ENCODE results near the gene TRIAP1. TPM values are rescaled to one million over a fixed set of nuclear protein-coding genes. Genes with fewer than 3 reads are reported as not detected.

Gene TRIAP1
- 31.6 TPM for polyA plus RNA-seq (2013)

GRCh38 chr12:120445911-120446843, at the start of gene TRIAP1, which contains the start of gene GATC:
Gene TRIAP1 (minus strand): TSS chr12:120446384. CDS start chr12:120446372, 12 bp downstream.
Gene GATC (plus strand): TSS chr12:120446444. CDS start chr12:120446481, 37 bp downstream.
- H3K4me3 ChIP-seq (ENCODE audit: control insufficient read depth in 1 of 7, extremely low read depth in 1 of 7, insufficient read depth in 4 of 7, low read depth in 2 of 7, low read length in 6 of 7): peak within 1 kb of the TSS; percentile 92 to 99 (median 97)
- POLR2A ChIA-PET: interaction anchor here (0.5 to 1.6 kb wide), 2 partner anchors 24 to 51 kb away, joined by 4 to 6 read pairs; partner anchors contain the start of gene SRSF9
- WGBS (ENCODE audit: insufficient coverage): 0% methylated on average over 66 of the region's 73 CpGs
- H3K27ac ChIP-seq (ENCODE audit: insufficient read depth in 1 of 2, low read depth in 1 of 2, low read length in 2 of 2, poor library complexity in 1 of 2, severe bottlenecking in 2 of 2): peak within 1 kb of the TSS; percentile 82 to 94
- peaks cover 15 to 28% (median 22%) of the 10 kb centered on the region in 4 experiments for H3K4me1 ChIP-seq (ENCODE audit: control extremely low read depth in 1 of 4, control insufficient read depth in 4 of 4, insufficient read depth in 4 of 4, low read length in 3 of 4)
- H3K9me3 ChIP-seq (ENCODE audit: control extremely low read depth in 1 of 5, control insufficient read depth in 4 of 5, insufficient read depth in 2 of 5, low read depth in 1 of 5, low read length in 4 of 5): no peaks in the 10 kb centered on the region
- CTCF ChIA-PET: interaction anchor here (29.5 kb wide), 1 partner anchor 19 kb away, joined by 545 read pairs; the partner anchor contains the start of gene SRSF9
- DNase-seq: peak; percentile 88 to 95 (median 94)
- no peaks in the 10 kb centered on the region for H3K27me3 ChIP-seq (replicated peaks in 2 of 5; ENCODE audit: control insufficient read depth in 4 of 5, insufficient read depth in 5 of 5, low read length in 4 of 5)
- peaks cover 8 to 35% (median 28%) of the 10 kb centered on the region in 4 experiments for H3K36me3 ChIP-seq (ENCODE audit: control insufficient read depth in 4 of 4, insufficient read depth in 4 of 4, low read length in 3 of 4)

GRCh38 chr12:120495186-120495730, 49.1 kb upstream of the TRIAP1 start:
- DNase-seq: no peak
- Histone ChIP-seq H3K27me3 (replicated peaks in 2 of 5; ENCODE audit: control insufficient read depth in 4 of 5, insufficient read depth in 5 of 5, low read length in 4 of 5) (no peaks in the 10 kb centered on the region), H3K4me3 (ENCODE audit: control insufficient read depth in 1 of 7, extremely low read depth in 1 of 7, insufficient read depth in 4 of 7, low read depth in 2 of 7, low read length in 6 of 7) (peak overlapping the region; percentile 55 to 99 (median 93)), H3K9me3 (ENCODE audit: control extremely low read depth in 1 of 5, control insufficient read depth in 4 of 5, insufficient read depth in 2 of 5, low read depth in 1 of 5, low read length in 4 of 5) (no peaks in the 10 kb centered on the region), H3K4me1 (ENCODE audit: control extremely low read depth in 1 of 4, control insufficient read depth in 4 of 4, insufficient read depth in 4 of 4, low read length in 3 of 4) (peaks cover 9 to 24% (median 19%) of the 10 kb centered on the region in 4 experiments), H3K27ac (ENCODE audit: insufficient read depth in 1 of 2, low read depth in 1 of 2, low read length in 2 of 2, poor library complexity in 1 of 2, severe bottlenecking in 2 of 2) (peak overlapping the region; percentile 33 to 92), H3K36me3 (ENCODE audit: control insufficient read depth in 4 of 4, insufficient read depth in 4 of 4, low read length in 3 of 4) (peaks cover 3 to 26% (median 14%) of the 10 kb centered on the region in 4 experiments)
- POLR2A ChIA-PET: interaction anchor here (0.6 to 0.8 kb wide), 2 partner anchors 25 to 197 kb away, joined by 3 to 4 read pairs; partner anchors contain the start of gene SRSF9
- CTCF ChIA-PET: interaction anchor here (0.9 to 3.2 kb wide), 5 partner anchors 12 to 59 kb away, joined by 3 to 11 read pairs (median 9); no protein-coding TSS in a partner anchor
- 34% methylated on average over 7 of the region's 17 CpGs for WGBS (ENCODE audit: insufficient coverage)

GRCh38 chr12:120490833-120491512, 44.8 kb upstream of the TRIAP1 start:
- ChIA-PET CTCF (interaction anchor here (1.0 to 2.4 kb wide), 10 partner anchors 9 to 80 kb away, joined by 3 to 9 read pairs (median 5); partner anchors contain the start of gene SRSF9), POLR2A (no interaction called here)
- no peaks in the 10 kb centered on the region for H3K9me3 ChIP-seq (ENCODE audit: control extremely low read depth in 1 of 5, control insufficient read depth in 4 of 5, insufficient read depth in 2 of 5, low read depth in 1 of 5, low read length in 4 of 5)
- peaks cover 0 to 9% (median 6%) of the 10 kb centered on the region in 4 experiments for H3K4me1 ChIP-seq (ENCODE audit: control extremely low read depth in 1 of 4, control insufficient read depth in 4 of 4, insufficient read depth in 4 of 4, low read length in 3 of 4)
- no peak overlapping the region for H3K4me3 ChIP-seq (ENCODE audit: control insufficient read depth in 1 of 7, extremely low read depth in 1 of 7, insufficient read depth in 4 of 7, low read depth in 2 of 7, low read length in 6 of 7)
- peaks cover 0 to 14% (median 2%) of the 10 kb centered on the region in 4 experiments for H3K36me3 ChIP-seq (ENCODE audit: control insufficient read depth in 4 of 4, insufficient read depth in 4 of 4, low read length in 3 of 4)
- no peak for DNase-seq
- H3K27ac ChIP-seq (ENCODE audit: insufficient read depth in 1 of 2, low read depth in 1 of 2, low read length in 2 of 2, poor library complexity in 1 of 2, severe bottlenecking in 2 of 2): no peak overlapping the region
- no peaks in the 10 kb centered on the region for H3K27me3 ChIP-seq (replicated peaks in 2 of 5; ENCODE audit: control insufficient read depth in 4 of 5, insufficient read depth in 5 of 5, low read length in 4 of 5)
- 100% methylated on average over 1 of the region's 2 CpGs for WGBS (ENCODE audit: insufficient coverage)

GRCh38 chr12:120490325-120490724, 44.1 kb upstream of the TRIAP1 start:
- ChIA-PET CTCF (interaction anchor here (0.9 to 2.4 kb wide), 5 partner anchors 8 to 230 kb away, joined by 3 to 8 read pairs (median 4); no protein-coding TSS in a partner anchor), POLR2A (no interaction called here)
- Histone ChIP-seq H3K27ac (ENCODE audit: insufficient read depth in 1 of 2, low read depth in 1 of 2, low read length in 2 of 2, poor library complexity in 1 of 2, severe bottlenecking in 2 of 2) (no peak overlapping the region), H3K4me1 (ENCODE audit: control extremely low read depth in 1 of 4, control insufficient read depth in 4 of 4, insufficient read depth in 4 of 4, low read length in 3 of 4) (peaks cover 0 to 7% (median 5%) of the 10 kb centered on the region in 4 experiments), H3K36me3 (ENCODE audit: control insufficient read depth in 4 of 4, insufficient read depth in 4 of 4, low read length in 3 of 4) (peaks cover 0 to 14% (median 2%) of the 10 kb centered on the region in 4 experiments), H3K27me3 (replicated peaks in 2 of 5; ENCODE audit: control insufficient read depth in 4 of 5, insufficient read depth in 5 of 5, low read length in 4 of 5) (no peaks in the 10 kb centered on the region), H3K4me3 (ENCODE audit: control insufficient read depth in 1 of 7, extremely low read depth in 1 of 7, insufficient read depth in 4 of 7, low read depth in 2 of 7, low read length in 6 of 7) (no peak overlapping the region), H3K9me3 (ENCODE audit: control extremely low read depth in 1 of 5, control insufficient read depth in 4 of 5, insufficient read depth in 2 of 5, low read depth in 1 of 5, low read length in 4 of 5) (no peaks in the 10 kb centered on the region)
- 100% methylated on average over 3 of the region's 5 CpGs for WGBS (ENCODE audit: insufficient coverage)
- DNase-seq: no peak

GRCh38 chr12:120489018-120489417, 42.8 kb upstream of the TRIAP1 start:
- Histone ChIP-seq H3K4me3 (ENCODE audit: control insufficient read depth in 1 of 7, extremely low read depth in 1 of 7, insufficient read depth in 4 of 7, low read depth in 2 of 7, low read length in 6 of 7) (no peak overlapping the region), H3K36me3 (ENCODE audit: control insufficient read depth in 4 of 4, insufficient read depth in 4 of 4, low read length in 3 of 4) (peaks cover 0 to 14% (median 2%) of the 10 kb centered on the region in 4 experiments), H3K27ac (ENCODE audit: insufficient read depth in 1 of 2, low read depth in 1 of 2, low read length in 2 of 2, poor library complexity in 1 of 2, severe bottlenecking in 2 of 2) (no peak overlapping the region), H3K27me3 (replicated peaks in 2 of 5; ENCODE audit: control insufficient read depth in 4 of 5, insufficient read depth in 5 of 5, low read length in 4 of 5) (no peaks in the 10 kb centered on the region), H3K9me3 (ENCODE audit: control extremely low read depth in 1 of 5, control insufficient read depth in 4 of 5, insufficient read depth in 2 of 5, low read depth in 1 of 5, low read length in 4 of 5) (no peaks in the 10 kb centered on the region), H3K4me1 (ENCODE audit: control extremely low read depth in 1 of 4, control insufficient read depth in 4 of 4, insufficient read depth in 4 of 4, low read length in 3 of 4) (no peaks in the 10 kb centered on the region)
- CTCF ChIA-PET: interaction anchor here (1.1 to 2.4 kb wide), 2 partner anchors 9 to 13 kb away, joined by 3 to 8 read pairs; no protein-coding TSS in a partner anchor
- no peak for DNase-seq
- 98% methylated on average over 4 of the region's 4 CpGs for WGBS (ENCODE audit: insufficient coverage)
- POLR2A ChIA-PET: no interaction called here

GRCh38 chr12:120488057-120488640, 42.0 kb upstream of the TRIAP1 start:
- Histone ChIP-seq H3K4me3 (ENCODE audit: control insufficient read depth in 1 of 7, extremely low read depth in 1 of 7, insufficient read depth in 4 of 7, low read depth in 2 of 7, low read length in 6 of 7) (no peak overlapping the region), H3K27ac (ENCODE audit: insufficient read depth in 1 of 2, low read depth in 1 of 2, low read length in 2 of 2, poor library complexity in 1 of 2, severe bottlenecking in 2 of 2) (no peak overlapping the region), H3K27me3 (replicated peaks in 2 of 5; ENCODE audit: control insufficient read depth in 4 of 5, insufficient read depth in 5 of 5, low read length in 4 of 5) (no peaks in the 10 kb centered on the region), H3K9me3 (ENCODE audit: control extremely low read depth in 1 of 5, control insufficient read depth in 4 of 5, insufficient read depth in 2 of 5, low read depth in 1 of 5, low read length in 4 of 5) (no peaks in the 10 kb centered on the region), H3K36me3 (ENCODE audit: control insufficient read depth in 4 of 4, insufficient read depth in 4 of 4, low read length in 3 of 4) (peaks cover 0 to 14% (median 2%) of the 10 kb centered on the region in 4 experiments), H3K4me1 (ENCODE audit: control extremely low read depth in 1 of 4, control insufficient read depth in 4 of 4, insufficient read depth in 4 of 4, low read length in 3 of 4) (peaks cover 0 to 2% (median 1%) of the 10 kb centered on the region in 4 experiments)
- CTCF ChIA-PET: interaction anchor here (1.1 to 1.8 kb wide), 2 partner anchors 12 to 18 kb away, joined by 3 to 6 read pairs; partner anchors contain the start of gene SRSF9
- WGBS (ENCODE audit: insufficient coverage): 78% methylated on average over 5 of the region's 5 CpGs
- no peak for DNase-seq
- POLR2A ChIA-PET: no interaction called here

Data from common myeloid progenitor, CD34-positive (primary cell).